Ovary (tissue), 3 donors: ENCODE measurements around the gene DOCK11.

Experiments used
- CTCF ChIP-seq, 3 donors: fragments of 450-650 bp in 2 of 3; fragments of 200-600 bp in 1 of 3; IDR thresholded peaks; one replicate each; pipeline versions ENCODE4 v1.5.1 to v1.8.0; 2016 to 2022; ENCODE audit warnings: antibody characterized with exemption in 3 of 3, mild to moderate bottlenecking in 1 of 3
- EP300 ChIP-seq: sonication (generic); formaldehyde crosslinking; IDR thresholded peaks from one replicate; pipeline ENCODE4 v1.6.1; 2017; ENCODE audit warnings: antibody characterized with exemption
- POLR2A ChIP-seq: fragments of 450-650 bp; IDR thresholded peaks from one replicate; pipeline ENCODE4 v1.6.1; 2017; ENCODE audit warnings: antibody characterized with exemption, mild to moderate bottlenecking, moderate library complexity
- donor health status: DM: no; HTN: no; CAD: no.

GRCh38 chrX:118565853-118566252, 70.2 kb downstream of the DOCK11 start:
- TF ChIP-seq POLR2A (no peak), CTCF (IDR thresholded peaks at IDR 0.05) (no peak), EP300 (no peak)
